HG02973 (cell line): ENCODE measurements around the gene KRTAP27-1.

Experiments used
- ATAC-seq: cut with Tn5 transposase; IDR thresholded peaks from one replicate; pipeline ENCODE4 v1.9.1; 2021; ENCODE audit warnings: moderate library complexity; ENCODE audit not compliant: unreplicated experiment

KRTAP27-1 gene

DNA sequence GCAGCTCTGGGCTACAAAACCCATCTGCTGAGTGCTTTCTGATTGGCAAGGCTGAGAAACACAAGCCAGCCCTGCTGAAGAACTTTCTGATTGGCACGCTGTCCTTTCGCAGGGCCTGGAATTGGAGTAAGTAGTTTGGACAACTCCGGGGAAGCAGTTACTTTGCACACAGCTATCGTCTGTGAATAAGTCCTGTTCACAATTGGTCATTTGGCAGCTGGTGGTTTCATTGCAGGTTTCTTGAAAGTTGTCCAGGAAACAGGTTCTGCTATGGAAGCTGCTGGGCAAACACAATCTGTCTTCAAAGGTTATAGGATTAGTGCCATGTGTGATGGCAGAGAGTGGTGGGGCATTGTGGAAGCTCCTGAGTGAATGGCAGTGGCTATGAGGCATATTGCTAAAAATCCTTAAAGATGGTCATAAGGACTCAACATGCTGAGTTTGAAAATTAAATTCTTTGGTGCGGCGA, at the start of gene KRTAP27-1:
Gene KRTAP27-1 (minus strand): TSS at position 419 of the 469 bp plus-strand sequence. CDS start 26 bp downstream, at position 393.
- ATAC-seq: no peak

DNA sequence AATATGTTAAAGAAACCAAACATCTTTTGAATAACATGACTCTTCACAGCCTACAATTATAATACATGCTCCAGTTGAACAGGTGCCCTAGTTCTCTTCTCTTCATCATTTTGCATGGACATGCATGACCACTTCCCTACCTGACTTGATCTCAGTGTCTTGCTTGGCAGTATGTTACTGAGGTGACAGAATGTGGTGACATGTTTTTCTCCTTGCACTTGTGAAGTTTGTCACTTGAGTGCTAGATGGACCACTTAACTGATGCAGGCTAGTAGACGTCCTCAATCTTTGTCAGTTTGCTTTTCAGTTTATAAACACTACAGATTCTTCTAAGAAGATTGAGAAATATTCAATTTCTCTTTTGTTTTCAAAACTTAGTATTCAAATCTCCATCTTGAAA, 44.7 kb upstream of the KRTAP27-1 start:
- ATAC-seq: no peak

GRCh38 chr21:30372139-30372770, 34.8 kb upstream of the KRTAP27-1 start, which contains the start of gene KRTAP13-2:
Gene KRTAP13-2 (minus strand): TSS chr21:30372271. CDS start chr21:30372213, 58 bp downstream.
- ATAC-seq: no peak

GRCh38 chr21:30355906-30356305, 18.4 kb upstream of the KRTAP27-1 start:
- no peak for ATAC-seq

GRCh38 chr21:30354308-30355005, 17.0 kb upstream of the KRTAP27-1 start:
- no peak for ATAC-seq

GRCh38 chr21:30351534-30351933, 14.0 kb upstream of the KRTAP27-1 start:
- no peak for ATAC-seq

GRCh38 chr21:30349572-30349971, 12.1 kb upstream of the KRTAP27-1 start:
- ATAC-seq: no peak

GRCh38 chr21:30348506-30348905, 11.0 kb upstream of the KRTAP27-1 start, which contains the start of gene KRTAP23-1:
Gene KRTAP23-1 (minus strand): TSS chr21:30348606. CDS start chr21:30348606, 0 bp downstream.
- ATAC-seq: no peak

GRCh38 chr21:30345014-30345413, 7.5 kb upstream of the KRTAP27-1 start:
- ATAC-seq: no peak

GRCh38 chr21:30340714-30341573, 3.5 kb upstream of the KRTAP27-1 start:
- no peak for ATAC-seq

- no peak for ATAC-seq
These were observed 1.2 kb upstream of the KRTAP27-1 start for GRCh38 chr21:30338717-30339116.

DNA sequence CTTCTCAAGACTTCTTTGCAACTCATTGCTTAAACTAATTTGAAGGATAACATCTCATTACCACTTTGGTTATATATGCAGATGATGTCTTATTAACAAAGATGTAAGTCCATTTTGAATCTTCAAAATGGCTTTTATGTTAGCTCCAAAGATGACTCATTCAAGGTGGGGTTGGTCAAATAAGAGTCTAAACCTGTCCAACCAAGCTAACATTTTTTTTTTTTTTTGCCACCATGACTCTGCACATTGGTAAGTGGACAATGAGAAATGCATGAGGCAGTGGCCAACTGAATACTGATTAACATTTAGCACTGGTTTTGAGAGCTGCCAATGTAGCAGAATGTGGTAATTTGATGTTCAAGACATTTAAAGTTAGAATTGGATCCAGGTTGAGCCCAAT, 278 bp upstream of the KRTAP27-1 start:
- no peak for ATAC-seq

GRCh38 chr21:30336596-30336995, 898 bp downstream of the KRTAP27-1 start:
- ATAC-seq: no peak

DNA sequence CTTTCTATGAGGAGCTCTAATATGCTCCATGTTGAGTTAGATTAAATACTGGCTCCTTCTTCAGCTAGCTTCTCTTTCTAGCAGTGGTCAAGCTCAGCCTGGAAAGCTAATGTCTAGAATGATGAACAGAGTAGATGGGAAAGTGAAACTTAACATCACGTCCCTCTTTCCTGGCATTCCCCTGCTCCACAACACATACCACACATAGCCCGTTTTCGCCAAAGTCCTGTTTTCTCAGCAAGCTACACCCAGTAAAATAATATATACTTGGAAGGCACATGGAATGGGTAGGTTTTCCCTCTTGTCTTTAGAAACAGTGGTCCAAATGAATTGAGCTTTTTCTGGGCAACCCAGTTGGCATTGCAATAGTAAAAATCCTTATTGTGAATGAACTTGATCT, 3.8 kb downstream of the KRTAP27-1 start:
- no peak for ATAC-seq

GRCh38 chr21:30332681-30333080, 4.8 kb downstream of the KRTAP27-1 start:
- ATAC-seq: no peak

GRCh38 chr21:30329203-30329875, 8.2 kb downstream of the KRTAP27-1 start:
- no peak for ATAC-seq

DNA sequence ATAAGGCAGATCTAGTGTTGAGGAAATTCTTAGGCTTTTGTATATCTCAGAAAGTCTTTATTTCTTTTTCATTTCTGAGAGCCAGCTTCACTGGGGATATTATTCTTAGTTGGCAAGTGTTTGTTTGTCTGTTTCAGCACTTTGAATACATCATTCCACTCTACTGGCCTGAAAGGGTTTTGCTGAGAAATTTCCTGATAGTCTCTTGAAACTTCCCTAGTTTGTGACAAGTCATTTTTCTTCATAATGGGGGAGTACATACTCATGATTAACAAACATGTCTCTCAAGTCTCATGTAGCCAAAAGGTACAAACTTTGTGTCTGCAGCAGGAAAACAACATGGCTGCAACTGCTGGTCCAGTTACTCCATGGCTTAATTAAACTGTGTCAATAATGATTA, 11.1 kb downstream of the KRTAP27-1 start:
- ATAC-seq: no peak

DNA sequence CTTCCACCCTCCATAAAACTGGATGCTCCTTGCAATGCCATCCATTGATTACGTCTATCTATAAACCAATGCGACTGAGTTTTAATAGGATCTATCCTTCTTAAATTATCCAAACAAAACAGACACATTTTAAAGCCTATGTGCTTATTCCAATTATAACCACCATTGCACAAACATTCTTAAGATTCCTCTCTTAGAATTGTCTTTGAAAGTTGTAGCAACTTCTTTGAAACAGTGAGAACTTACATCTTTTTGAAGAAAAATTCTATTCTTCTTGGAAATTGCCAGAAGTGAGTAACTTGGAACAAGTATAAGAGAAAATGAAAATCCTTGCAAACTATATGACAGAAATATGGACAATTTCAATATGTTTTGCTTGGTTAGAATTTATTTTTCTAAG, 17.3 kb downstream of the KRTAP27-1 start, which contains the start of gene KRTAP26-1:
Gene KRTAP26-1 (minus strand): TSS at position 101 of the 400 bp plus-strand sequence. CDS start 280 bp downstream, outside the sequence.
- no peak for ATAC-seq

DNA sequence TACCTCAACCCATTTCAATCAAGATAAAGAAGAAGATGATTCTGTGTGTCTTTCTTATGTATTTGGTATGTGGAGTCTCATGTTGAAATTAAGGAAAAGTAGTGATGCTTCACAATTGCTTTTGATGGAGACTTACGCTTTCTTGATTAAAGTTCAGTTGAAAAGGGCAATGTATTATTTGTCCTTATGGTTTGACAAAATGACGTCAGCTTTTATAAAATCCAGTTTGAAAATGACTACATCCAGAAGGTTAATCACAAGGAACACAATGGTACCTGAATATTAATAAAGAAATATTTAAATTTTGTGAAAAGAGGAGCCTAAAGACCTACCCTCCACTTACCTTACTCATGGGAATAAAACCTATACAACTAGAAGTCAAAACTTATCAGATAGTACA, 21.8 kb downstream of the KRTAP27-1 start:
- ATAC-seq: no peak

- no peak for ATAC-seq
These were observed 30.6 kb downstream of the KRTAP27-1 start for GRCh38 chr21:30306884-30307283.

DNA sequence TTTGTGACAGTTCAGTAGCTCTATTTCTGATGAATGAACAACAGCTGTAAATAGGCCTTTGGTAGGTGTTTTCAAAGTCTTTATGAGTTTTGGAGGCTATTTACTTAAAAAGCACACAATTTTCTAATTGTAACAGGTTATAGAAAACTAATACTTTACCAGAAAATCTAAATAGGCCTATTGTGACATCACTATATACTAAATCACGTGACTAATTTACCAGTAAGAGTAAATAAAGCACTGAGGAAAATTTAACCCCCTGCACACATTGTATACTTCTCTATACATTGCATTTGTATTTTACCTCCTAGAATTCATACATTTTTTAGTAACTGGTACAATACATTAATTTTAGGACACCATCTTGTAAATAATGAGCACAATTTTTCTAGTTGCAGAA, 32.4 kb downstream of the KRTAP27-1 start:
- ATAC-seq: no peak
